Measurements from ENCODE around the gene STRA6. TPM values are rescaled to one million over a fixed set of nuclear protein-coding genes. Genes with fewer than 3 reads are reported as not detected.

STRA6 gene
- total and polyA plus RNA-seq, 2 of the 8 experiments (the other 6 are each of a cell fraction or from before 2014, with no cell fraction given), result 9.3 to 14.5 TPM

DNA sequence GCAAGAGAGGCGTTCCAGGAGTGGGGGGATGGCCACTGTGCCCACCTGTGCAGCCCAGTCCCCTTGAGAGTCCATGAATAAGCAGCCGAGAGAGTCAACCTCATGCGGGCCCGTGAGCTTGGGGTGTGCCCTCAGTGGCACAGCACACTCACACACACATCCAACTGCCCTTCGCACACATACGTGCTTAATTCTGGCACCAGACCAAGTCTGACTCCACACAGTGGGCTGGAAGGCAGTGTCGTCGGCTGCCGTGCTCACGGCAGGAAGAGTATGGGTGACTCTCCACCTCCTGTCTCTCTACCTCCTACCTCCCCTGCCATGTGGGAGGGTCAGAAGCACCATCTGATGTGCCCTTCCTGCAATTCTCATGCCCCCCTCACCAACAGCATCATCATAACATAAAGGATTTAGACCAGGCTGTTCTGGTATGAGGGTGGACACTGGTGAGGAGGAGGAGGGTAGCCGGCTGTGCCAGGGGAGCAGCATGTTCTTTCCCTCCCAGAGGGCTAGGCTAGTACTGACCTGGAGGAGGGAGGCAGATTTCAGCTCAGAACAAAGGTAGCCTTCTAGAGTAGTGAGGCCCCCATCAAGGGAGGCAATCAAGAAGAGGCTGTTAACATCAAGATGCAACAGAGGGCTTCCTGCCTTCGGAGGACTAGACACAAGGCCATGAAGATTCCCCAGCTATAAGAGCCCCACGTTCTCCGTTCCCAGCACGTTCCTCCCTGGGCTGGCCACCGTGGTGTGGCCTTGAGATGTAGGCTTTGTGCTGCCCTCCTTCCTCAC, 5.3 kb upstream of the STRA6 start:
- H4K91ac ChIP-seq (replicated peaks; ENCODE audit: insufficient read length, low read length), result peak overlapping the region; percentile 96
- H3K79me1 ChIP-seq (ENCODE audit: low read depth, low read length), result no peaks in the 10 kb centered on the region
- FAIRE-seq, result no peak
- H4K20me1 ChIP-seq (replicated peaks in 1 of 2; ENCODE audit: control insufficient read depth in 1 of 2, insufficient read depth in 2 of 2, low read length in 2 of 2), result no peaks in the 10 kb centered on the region
- H3K27me3 ChIP-seq (replicated peaks in 1 of 4; ENCODE audit: control insufficient read depth in 3 of 4, extremely low read depth in 1 of 4, insufficient read depth in 3 of 4, low read length in 3 of 4), result peaks cover 0 to 11% (median 4%) of the 10 kb centered on the region in 4 experiments; a peak in 3 of 7 replicates
- no peak overlapping the region for H4K8ac ChIP-seq (ENCODE audit: extremely low read depth, insufficient read depth, low read length)
- H3K27ac ChIP-seq (ENCODE audit: low read depth, low read length), result no peak overlapping the region
- peaks cover 4% of the 10 kb centered on the region; the same call in 1 of the 2 replicates for H3K23me2 ChIP-seq (ENCODE audit: low read depth, low read length)
- no peak overlapping the region for H3K23ac ChIP-seq (ENCODE audit: insufficient read length)
- H2BK120ac ChIP-seq (replicated peaks; ENCODE audit: low read depth, low read length), result peak overlapping the region; percentile 86
- peaks cover 16 to 60% (median 44%) of the 10 kb centered on the region in 4 experiments for H3K4me1 ChIP-seq (replicated peaks in 1 of 4; ENCODE audit: control insufficient read depth in 3 of 4, insufficient read depth in 4 of 4, low read length in 3 of 4)
- H3K4me3 ChIP-seq (ENCODE audit: extremely low read depth in 1 of 4, insufficient read depth in 2 of 4, low read depth in 3 of 4, low read length in 4 of 4), result no peak overlapping the region
- POLR2A ChIA-PET (ENCODE audit: partially characterized antibody), result interaction anchor here (0.5 to 2.1 kb wide), 6 partner anchors 14 to 84 kb away, joined by 3 to 6 read pairs (median 3); no protein-coding TSS in a partner anchor
- H2AK5ac ChIP-seq (ENCODE audit: low read depth, low read length), result peak overlapping the region; percentile 97
- H2BK12ac ChIP-seq (ENCODE audit: low read depth, low read length), result peak overlapping the region; percentile 98; the same call in 1 of the 2 replicates
- H3K4me2 ChIP-seq (ENCODE audit: insufficient read depth in 1 of 2, low read depth in 2 of 2, low read length in 2 of 2), result peak overlapping the region in 1 of 2 experiments; percentile 24; a peak in 1 of 4 replicates
- CTCF ChIA-PET (ENCODE audit: partially characterized antibody), result interaction anchor here (1.1 to 2.9 kb wide), 8 partner anchors 8 to 115 kb away, joined by 3 to 14 read pairs (median 5); partner anchors contain the start of gene ISLR2
- no peak overlapping the region for H3K9ac ChIP-seq (replicated peaks in 1 of 4; ENCODE audit: extremely low read depth in 1 of 4, low read depth in 3 of 4, low read length in 3 of 4)
- no peak overlapping the region for H2AFZ ChIP-seq (ENCODE audit: low read length)
- H3K4ac ChIP-seq (replicated peaks; ENCODE audit: insufficient read length, low read depth, low read length), result peak overlapping the region; percentile 19
- no peaks in the 10 kb centered on the region for H3K36me3 ChIP-seq (ENCODE audit: control insufficient read depth in 2 of 4, insufficient read depth in 4 of 4, low read length in 3 of 4)
- peak overlapping the region; percentile 91; the same call in 1 of the 2 replicates for H2BK5ac ChIP-seq (ENCODE audit: low read depth, low read length)
- H3K18ac ChIP-seq (ENCODE audit: extremely low read depth, low read length), result peak overlapping the region; percentile 63
- H3K9me3 ChIP-seq (ENCODE audit: insufficient read depth in 2 of 2, low read depth in 1 of 2, low read length in 1 of 2), result no peaks in the 10 kb centered on the region
- no peak overlapping the region for H4K5ac ChIP-seq (ENCODE audit: insufficient read length, low read depth, low read length)
- H3K79me2 ChIP-seq (ENCODE audit: control insufficient read depth in 1 of 2, insufficient read depth in 2 of 2, low read length in 2 of 2), result no peaks in the 10 kb centered on the region
- peak overlapping the region; percentile 87 for H2BK20ac ChIP-seq (ENCODE audit: low read length)
- peak overlapping the region; percentile 85; the same call in 1 of the 2 replicates for H2BK15ac ChIP-seq (ENCODE audit: low read length)
- no peak overlapping the region for H3K56ac ChIP-seq (replicated peaks; ENCODE audit: insufficient read length, low read depth, low read length)
- no peak for DNase-seq (ENCODE audit: low read depth in 1 of 2, low spot score in 2 of 2)
- no peak overlapping the region for H3K14ac ChIP-seq (ENCODE audit: insufficient read length)
- 94% methylated on average over 15 of the region's 16 CpGs; no CpG with 5 or more reads in 1 of the 2 experiments for WGBS, 2 experiments (ENCODE audit: extremely low coverage in 1 of 2, insufficient coverage in 1 of 2, insufficient read length in 1 of 2, insufficient replicate concordance in 2 of 2, low coverage in 1 of 2, low lambda C conversion rate in 2 of 2, missing lambda C conversion rate in 1 of 2)
- no peak for TF ChIP-seq TAF1 (IDR thresholded peaks at IDR 0.05; ENCODE audit: low read depth, low read length)
- peak; percentile 57; the same call in 1 of the 2 replicates for TF ChIP-seq KDM1A (IDR thresholded peaks at IDR 0.05; ENCODE audit: borderline replicate concordance, low read length)

Measured in H1 (cell line).